GM10248 (cell line): ENCODE results near the gene MBL2.

Experiments used
- CTCF ChIA-PET: fragments of 300-600 bp; sonication (Branson Sonifier 250); formaldehyde crosslinking; extraction: SDS; loops from one replicate; lab custom pipeline; 2021; ENCODE audit warnings: antibody characterized with exemption; lab: Yijun Ruan, JAX
- POLR2A ChIA-PET: fragments of 350-650 bp; sonication (Branson Sonifier 250); formaldehyde crosslinking; extraction: SDS; loops from one replicate; lab custom pipeline; 2020; ENCODE audit warnings: antibody characterized with exemption; lab: Yijun Ruan, JAX
- DNase-seq: peaks from one replicate; pipeline ENCODE4 v3.0.0; 2012; ENCODE audit errors: extremely low spot score
- CTCF ChIP-seq: IDR thresholded peaks from 2 replicates; pipeline ENCODE4 v1.5.1; 2012; ENCODE audit warnings: mild to moderate bottlenecking, low read depth; ENCODE audit errors: extremely low read depth, missing control alignments, control extremely low read depth

The MBL2 gene

GRCh38 chr10:52770904-52771303, 1.7 kb downstream of the MBL2 start:
- POLR2A ChIA-PET = no interaction called here
- CTCF ChIA-PET = interaction anchor here (1.9 to 16.9 kb wide), 3 partner anchors 8 to 26 kb away, joined by 14 to 356 read pairs (median 22); no protein-coding TSS in a partner anchor
- no peak for DNase-seq
- TF ChIP-seq CTCF = no peak

- CTCF ChIA-PET = interaction anchor here (1.3 to 16.9 kb wide), 3 partner anchors 9 to 126 kb away, joined by 4 to 356 read pairs (median 22); no protein-coding TSS in a partner anchor
- POLR2A ChIA-PET = no interaction called here
- no peak for DNase-seq
- TF ChIP-seq CTCF = no peak
These were observed 2.6 kb downstream of the MBL2 start for GRCh38 chr10:52769966-52770365.

GRCh38 chr10:52768001-52768532, 4.5 kb downstream of the MBL2 start:
- ChIA-PET POLR2A (no interaction called here), CTCF (interaction anchor here (1.2 to 16.9 kb wide), 4 partner anchors 10 to 24 kb away, joined by 3 to 356 read pairs (median 4); no protein-coding TSS in a partner anchor)

GRCh38 chr10:52762088-52762487, 10.5 kb downstream of the MBL2 start:
- DNase-seq = no peak
- CTCF ChIA-PET = interaction anchor here (1.1 to 1.9 kb wide), 3 partner anchors 18 to 118 kb away, joined by 3 to 10 read pairs (median 4); no protein-coding TSS in a partner anchor
- POLR2A ChIA-PET = no interaction called here
- TF ChIP-seq CTCF = no peak

More at GRCh38 chr10:52768001-52768532, 4.5 kb downstream of the MBL2 start:
- DNase-seq = no peak
- TF ChIP-seq CTCF = no peak

GRCh38 chr10:52759154-52759553, 13.4 kb downstream of the MBL2 start:
- ChIA-PET CTCF (interaction anchor here (1.4 to 3.5 kb wide), 3 partner anchors 13 to 20 kb away, joined by 6 to 21 read pairs (median 12); partner anchors contain the start of gene MBL2), POLR2A (no interaction called here)
- DNase-seq = no peak
- TF ChIP-seq CTCF = no peak

GRCh38 chr10:52758406-52758805, 14.2 kb downstream of the MBL2 start:
- ChIA-PET CTCF (interaction anchor here (1.1 to 4.8 kb wide), 4 partner anchors 14 to 114 kb away, joined by 3 to 26 read pairs (median 14); partner anchors contain the start of gene MBL2), POLR2A (no interaction called here)
- DNase-seq = no peak
- no peak for TF ChIP-seq CTCF
